Measurements from ENCODE around the gene PIP5K1B.

DNA sequence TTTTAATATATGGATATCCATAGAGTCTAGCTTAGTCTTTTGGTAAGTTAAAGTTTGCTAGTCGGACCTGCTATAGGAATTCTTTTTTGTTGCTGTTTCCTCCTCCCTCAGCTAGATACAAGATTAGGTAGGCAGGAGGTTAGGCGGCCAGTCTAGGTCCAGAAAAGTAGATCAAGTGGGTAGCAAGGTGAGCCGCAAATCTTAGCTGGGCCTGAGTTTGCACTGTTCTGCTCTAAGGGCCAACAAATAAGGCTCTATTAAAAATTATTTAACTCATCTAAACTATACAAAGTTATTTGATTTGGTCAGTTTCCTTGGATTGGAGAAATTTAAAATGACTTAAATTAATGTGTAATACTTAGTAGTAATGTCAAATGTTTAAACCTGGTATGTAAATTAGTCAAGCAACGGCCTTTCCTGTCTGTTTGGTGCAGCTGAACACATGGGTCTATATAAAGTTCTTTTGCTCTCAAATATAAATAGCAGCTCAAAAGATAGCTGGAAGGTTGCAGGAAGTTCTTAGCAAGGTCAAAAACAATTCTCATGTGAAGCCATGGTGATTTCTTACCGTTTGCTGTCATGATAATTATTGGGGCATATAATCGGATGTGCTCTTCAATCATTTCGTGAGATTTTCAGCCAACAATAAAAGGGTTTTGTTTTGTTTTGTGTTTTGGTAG is 236.9 kb downstream of the PIP5K1B start:
- TF ChIP-seq, protein P1, sequence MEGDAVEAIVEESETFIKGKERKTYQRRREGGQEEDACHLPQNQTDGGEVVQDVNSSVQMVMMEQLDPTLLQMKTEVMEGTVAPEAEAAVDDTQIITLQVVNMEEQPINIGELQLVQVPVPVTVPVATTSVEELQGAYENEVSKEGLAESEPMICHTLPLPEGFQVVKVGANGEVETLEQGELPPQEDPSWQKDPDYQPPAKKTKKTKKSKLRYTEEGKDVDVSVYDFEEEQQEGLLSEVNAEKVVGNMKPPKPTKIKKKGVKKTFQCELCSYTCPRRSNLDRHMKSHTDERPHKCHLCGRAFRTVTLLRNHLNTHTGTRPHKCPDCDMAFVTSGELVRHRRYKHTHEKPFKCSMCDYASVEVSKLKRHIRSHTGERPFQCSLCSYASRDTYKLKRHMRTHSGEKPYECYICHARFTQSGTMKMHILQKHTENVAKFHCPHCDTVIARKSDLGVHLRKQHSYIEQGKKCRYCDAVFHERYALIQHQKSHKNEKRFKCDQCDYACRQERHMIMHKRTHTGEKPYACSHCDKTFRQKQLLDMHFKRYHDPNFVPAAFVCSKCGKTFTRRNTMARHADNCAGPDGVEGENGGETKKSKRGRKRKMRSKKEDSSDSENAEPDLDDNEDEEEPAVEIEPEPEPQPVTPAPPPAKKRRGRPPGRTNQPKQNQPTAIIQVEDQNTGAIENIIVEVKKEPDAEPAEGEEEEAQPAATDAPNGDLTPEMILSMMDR (conservative IDR thresholded peaks at IDR 0.05 in 1 of 2, IDR thresholded peaks at IDR 0.05 in 1 of 2; ENCODE audit: low read depth in 1 of 2, low read length in 2 of 2), result no peak
- TF ChIP-seq EZH2 (IDR thresholded peaks at IDR 0.05; ENCODE audit: low read length, missing control alignments), result no peak

All from fibroblast of lung (primary cell).